Central memory CD8-positive, alpha-beta T cell (primary cell): Measurements from ENCODE around the gene FBXL16.
"Not testable (repeated sequence)": the region's sequence is repeated elsewhere in the genome, so short reads cannot be mapped to it uniquely, and the experiment has no call there.

Experiments used
- ATAC-seq: fragments of 150-1000 bp; cut with Tn5 transposase; replicated peaks from 2 replicates; pipeline ENCODE4 v1.10.0; 2022; ENCODE audit warnings: mild to moderate bottlenecking, moderate FRiP score, moderate number of reproducible peaks; ENCODE audit not compliant: poor library complexity, severe bottlenecking; ENCODE audit errors: extremely low read depth
- DNase-seq, 2 donors: peaks; one replicate each; pipeline ENCODE4 v3.0.0; 2021; ENCODE audit warnings: low spot score in 2 of 2
- H3K27ac Mint-ChIP-seq: one replicate; pipeline ENCODE4 v1.8.0; 2022; ENCODE audit warnings: low read depth, mild to moderate bottlenecking, moderate library complexity, mixed read lengths
- H3K27me3 Mint-ChIP-seq: one replicate; pipeline ENCODE4 v1.8.0; 2022; ENCODE audit warnings: mixed read lengths
- H3K36me3 Mint-ChIP-seq: one replicate; pipeline ENCODE4 v1.8.0; 2022; ENCODE audit warnings: mild to moderate bottlenecking, moderate library complexity, mixed read lengths; ENCODE audit not compliant: insufficient read depth
- H3K4me1 Mint-ChIP-seq: one replicate; pipeline ENCODE4 v1.8.0; 2022; ENCODE audit warnings: mixed read lengths
- H3K4me3 Mint-ChIP-seq: one replicate; pipeline ENCODE4 v1.8.0; 2022; ENCODE audit warnings: mild to moderate bottlenecking, moderate library complexity, mixed read lengths
- H3K9me3 Mint-ChIP-seq: one replicate; pipeline ENCODE4 v1.8.0; 2022; ENCODE audit warnings: mixed read lengths

FBXL16 gene

GRCh38 chr16:716768-717325, 11.2 kb upstream of the FBXL16 start:
- Mint-ChIP-seq H3K4me1 (peaks cover 29% of the 10 kb centered on the region), H3K27ac (no peak overlapping the region), H3K27me3 (no peaks in the 10 kb centered on the region), H3K9me3 (no peaks in the 10 kb centered on the region), H3K4me3 (peak overlapping the region; percentile 71), H3K36me3 (peaks cover 8% of the 10 kb centered on the region)
- DNase-seq = no peak
- ATAC-seq = no peak

DNA sequence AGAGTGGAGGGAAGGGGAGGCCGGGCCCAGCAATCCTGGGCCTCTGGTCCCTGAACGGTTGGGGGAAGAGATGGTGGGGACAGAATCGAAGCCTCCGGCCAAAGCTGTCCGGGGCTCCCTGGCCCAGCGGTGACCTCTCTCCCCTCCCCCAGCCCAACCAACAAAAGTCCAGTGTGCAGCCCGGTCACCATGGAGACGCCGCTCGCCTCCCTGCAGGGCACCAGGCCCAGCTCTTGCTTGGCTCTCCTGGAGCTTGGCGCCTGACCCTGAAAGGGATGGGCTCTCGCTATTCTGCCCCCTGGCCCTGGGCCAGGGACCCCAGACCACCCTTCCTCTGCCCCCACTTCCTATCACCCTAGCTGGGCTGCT, 10.6 kb upstream of the FBXL16 start:
- Mint-ChIP-seq H3K27me3 (no peaks in the 10 kb centered on the region), H3K9me3 (no peaks in the 10 kb centered on the region), H3K4me1 (peaks cover 27% of the 10 kb centered on the region), H3K36me3 (peaks cover 6% of the 10 kb centered on the region), H3K27ac (no peak overlapping the region), H3K4me3 (peak overlapping the region; percentile 71)
- DNase-seq (no peak), ATAC-seq (no peak)

- Mint-ChIP-seq H3K27me3 (no peaks in the 10 kb centered on the region), H3K9me3 (no peaks in the 10 kb centered on the region), H3K36me3 (peaks cover 6% of the 10 kb centered on the region), H3K4me1 (peaks cover 27% of the 10 kb centered on the region), H3K4me3 (peak overlapping the region; percentile 71), H3K27ac (no peak overlapping the region)
- ATAC-seq = peak; percentile 4
- no peak for DNase-seq
Measured at GRCh38 chr16:715477-716199, 10.0 kb upstream of the FBXL16 start.

- Mint-ChIP-seq H3K36me3 (no peaks in the 10 kb centered on the region), H3K4me1 (peaks cover 19% of the 10 kb centered on the region), H3K27ac (no peak within 1 kb of the TSS), H3K27me3 (peaks cover 3% of the 10 kb centered on the region), H3K9me3 (no peaks in the 10 kb centered on the region), H3K4me3 (peak within 1 kb of the TSS; percentile 71)
- DNase-seq (peak; percentile 73 to 76), ATAC-seq (peak; percentile 88)
Measured at GRCh38 chr16:714558-715476, 9.2 kb upstream of the FBXL16 start, which contains the start of gene METRN. METRN (plus strand) TSS chr16:715118; CDS start chr16:715290, 172 bp downstream.

GRCh38 chr16:714079-714478, 8.5 kb upstream of the FBXL16 start:
- Mint-ChIP-seq H3K27me3 (peaks cover 10% of the 10 kb centered on the region), H3K27ac (no peak overlapping the region), H3K36me3 (no peaks in the 10 kb centered on the region), H3K4me1 (peaks cover 12% of the 10 kb centered on the region), H3K9me3 (no peaks in the 10 kb centered on the region), H3K4me3 (no peak overlapping the region)
- ATAC-seq (no peak), DNase-seq (no peak)

- H3K27ac Mint-ChIP-seq, H3K4me3 Mint-ChIP-seq, H3K36me3 Mint-ChIP-seq, H3K9me3 Mint-ChIP-seq, ATAC-seq, DNase-seq, H3K4me1 Mint-ChIP-seq: not testable (repeated sequence)
- H3K27me3 Mint-ChIP-seq = peaks cover 23% of the 10 kb centered on the region
Measured at GRCh38 chr16:712740-713250, 7.2 kb upstream of the FBXL16 start.

- Mint-ChIP-seq H3K36me3 (no peaks in the 10 kb centered on the region), H3K9me3 (no peaks in the 10 kb centered on the region), H3K4me1 (peaks cover 7% of the 10 kb centered on the region), H3K27me3 (peaks cover 31% of the 10 kb centered on the region), H3K27ac (no peak overlapping the region), H3K4me3 (no peak overlapping the region)
- ATAC-seq = peak; percentile 52
- peak; percentile 66 to 74 for DNase-seq
Measured at GRCh38 chr16:711548-712320, 6.1 kb upstream of the FBXL16 start.

- H3K36me3 Mint-ChIP-seq = no peaks in the 10 kb centered on the region
- H3K27me3 Mint-ChIP-seq = peaks cover 36% of the 10 kb centered on the region
- ATAC-seq = no peak
- no peak for DNase-seq
- H3K4me1 Mint-ChIP-seq = peaks cover 2% of the 10 kb centered on the region
- no peak overlapping the region for H3K4me3 Mint-ChIP-seq
- H3K27ac Mint-ChIP-seq = no peak overlapping the region
- H3K9me3 Mint-ChIP-seq = no peaks in the 10 kb centered on the region
Measured at GRCh38 chr16:711084-711483, 5.5 kb upstream of the FBXL16 start.

- H3K27ac Mint-ChIP-seq = no peak overlapping the region
- no peaks in the 10 kb centered on the region for H3K9me3 Mint-ChIP-seq
- H3K4me3 Mint-ChIP-seq = no peak overlapping the region
- ATAC-seq (no peak), DNase-seq (no peak)
- peaks cover 36% of the 10 kb centered on the region for H3K27me3 Mint-ChIP-seq
- H3K4me1 Mint-ChIP-seq = no peaks in the 10 kb centered on the region
- no peaks in the 10 kb centered on the region for H3K36me3 Mint-ChIP-seq
Measured at GRCh38 chr16:710500-711075, 5.0 kb upstream of the FBXL16 start.

DNA sequence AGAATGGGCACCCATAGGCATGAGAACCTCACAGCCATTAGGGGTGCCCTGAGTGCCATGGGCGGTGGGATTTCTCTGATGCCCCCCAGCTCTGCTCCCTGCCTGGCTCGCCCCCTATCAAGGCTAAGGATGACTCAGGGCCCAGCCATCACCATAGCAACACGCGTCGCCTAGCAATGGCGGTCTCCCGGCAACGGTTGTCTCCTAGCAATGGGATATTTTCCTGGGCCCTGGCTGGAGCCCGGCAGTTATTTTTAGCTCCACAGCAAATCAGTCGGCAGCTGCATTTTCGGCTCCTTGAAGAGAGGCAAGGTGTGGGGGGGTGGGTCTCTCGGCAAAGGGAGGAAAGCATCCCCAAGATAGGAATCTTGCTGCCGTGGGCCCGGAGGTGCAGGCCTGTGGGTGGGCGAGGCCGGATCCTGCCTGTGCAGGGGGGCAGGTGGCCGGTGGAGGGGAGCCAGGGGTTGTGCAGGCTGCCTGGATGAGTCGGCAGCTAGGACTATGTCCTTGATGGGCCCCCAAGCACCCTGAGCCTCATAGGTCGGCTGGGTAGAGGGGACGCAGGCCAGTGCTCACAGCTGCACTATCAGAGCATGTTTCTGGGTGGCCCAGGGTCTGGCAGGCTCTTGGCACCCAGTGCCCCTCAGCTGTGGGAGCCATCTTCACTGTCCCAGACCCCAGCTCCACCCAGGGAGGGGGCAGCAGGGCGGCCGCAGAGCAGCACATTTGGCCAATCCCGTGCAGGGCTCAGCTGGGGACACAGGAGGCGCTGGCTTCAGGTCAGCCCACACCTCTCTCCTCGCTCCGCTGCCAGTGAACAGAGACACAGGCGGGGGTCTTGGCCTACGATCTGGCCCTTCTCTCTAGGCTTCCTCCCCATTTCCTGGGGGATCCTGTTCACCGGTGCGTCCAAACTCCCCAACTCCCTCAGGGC, 4.2 kb upstream of the FBXL16 start:
- no peaks in the 10 kb centered on the region for H3K36me3 Mint-ChIP-seq
- DNase-seq (no peak), ATAC-seq (no peak)
- no peaks in the 10 kb centered on the region for H3K9me3 Mint-ChIP-seq
- H3K4me1 Mint-ChIP-seq = no peaks in the 10 kb centered on the region
- no peak overlapping the region for H3K4me3 Mint-ChIP-seq
- H3K27ac Mint-ChIP-seq = no peak overlapping the region
- peaks cover 36% of the 10 kb centered on the region for H3K27me3 Mint-ChIP-seq

DNA sequence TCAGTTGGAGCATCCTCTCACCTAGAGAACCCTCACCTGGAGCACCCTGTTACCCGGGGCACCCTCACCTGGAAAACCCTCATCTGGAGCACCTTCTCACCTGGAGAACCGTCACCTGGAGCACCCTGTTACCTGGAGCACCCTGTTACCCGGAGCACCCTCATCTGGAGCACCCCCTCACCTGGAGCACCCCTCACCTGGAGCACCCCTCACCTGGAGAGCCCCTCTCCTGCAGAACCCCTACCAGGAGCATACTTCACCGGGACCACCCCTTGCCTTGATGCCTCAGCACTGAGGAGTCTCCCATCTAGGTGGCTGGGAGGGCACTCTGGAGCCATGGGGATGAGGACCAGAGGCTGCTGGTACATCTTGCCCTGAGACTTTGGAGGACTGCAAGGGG, 3.4 kb upstream of the FBXL16 start:
- ATAC-seq (no peak), DNase-seq (no peak)
- Mint-ChIP-seq H3K4me3 (no peak overlapping the region), H3K4me1 (no peaks in the 10 kb centered on the region), H3K27me3 (peaks cover 36% of the 10 kb centered on the region), H3K27ac (no peak overlapping the region), H3K9me3 (no peaks in the 10 kb centered on the region), H3K36me3 (peaks cover 1% of the 10 kb centered on the region)
